SU-DHL-6 (cell line): Measurements from ENCODE around the gene TELO2.

ENCODE experiments used
- H2AFZ ChIP-seq: fragments of 200-600 bp; sonication (generic); 2 replicates; pipeline ENCODE4 v1.6.1; 2014; ENCODE audit warnings: low read depth, mild to moderate bottlenecking, moderate library complexity, mixed read lengths, antibody characterized with exemption, low read length; ENCODE audit not compliant: severe bottlenecking
- H3F3A ChIP-seq: fragments of 200-600 bp; shearing (Covaris generic); 2 replicates; pipeline ENCODE4 v1.6.0; 2016; ENCODE audit warnings: antibody characterized with exemption, mild to moderate bottlenecking; ENCODE audit not compliant: insufficient read depth
- H3K27ac ChIP-seq: fragments of 200-600 bp; sonication (generic); 2 replicates; pipeline ENCODE4 v1.5.1; 2016; ENCODE audit warnings: low read depth, mild to moderate bottlenecking, low read length, moderate library complexity, mixed read lengths
- H3K27me3 ChIP-seq: fragments of 200-600 bp; sonication (generic), shearing (Covaris generic); 2 replicates; pipeline ENCODE4 v1.6.0; 2014; ENCODE audit warnings: mild to moderate bottlenecking, low read length
- H3K36me3 ChIP-seq: fragments of 200-600 bp; sonication (generic); 2 replicates; pipeline ENCODE4 v1.6.1; 2014; ENCODE audit warnings: mild to moderate bottlenecking, low read length, mixed read lengths
- H3K4me2 ChIP-seq: fragments of 300-600, 200-600 bp; shearing (Covaris generic), sonication (generic); 2 replicates; pipeline ENCODE4 v1.6.0; 2014; ENCODE audit warnings: low read length, low read depth, mild to moderate bottlenecking; ENCODE audit not compliant: poor library complexity, severe bottlenecking
- H3K4me3 ChIP-seq: fragments of 200-600 bp; sonication (generic); 2 replicates; pipeline ENCODE4 v1.5.1; 2014; ENCODE audit warnings: antibody characterized with exemption, low read length, mild to moderate bottlenecking, mixed read lengths; ENCODE audit not compliant: insufficient read depth, poor library complexity, severe bottlenecking
- H3K79me2 ChIP-seq: fragments of 200-600 bp; sonication (generic); 2 replicates; pipeline ENCODE4 v1.6.1; 2014; ENCODE audit warnings: mild to moderate bottlenecking, low read length, moderate library complexity; ENCODE audit not compliant: insufficient read depth
- H3K9ac ChIP-seq: fragments of 200-600 bp; sonication (generic); 2 replicates; pipeline ENCODE4 v1.7.0; 2014; ENCODE audit warnings: mild to moderate bottlenecking, low read length
- H3K9me2 ChIP-seq: fragments of 200-600 bp; sonication (generic); replicated peaks from 2 replicates; pipeline ENCODE4 v1.6.1; 2014; ENCODE audit warnings: low read length; ENCODE audit not compliant: insufficient read depth
- H3K9me3 ChIP-seq: fragments of 200-600 bp; sonication (generic); 2 replicates; pipeline ENCODE4 v1.6.1; 2014; ENCODE audit warnings: low read length, mixed read lengths; ENCODE audit not compliant: insufficient read depth
- H4K20me1 ChIP-seq: fragments of 200-600 bp; sonication (generic); 2 replicates; pipeline ENCODE4 v1.6.1; 2014; ENCODE audit warnings: low read depth, mild to moderate bottlenecking, antibody characterized with exemption, low read length, moderate library complexity, mixed read lengths
- CTCF ChIP-seq: fragments of 200-600 bp; sonication (generic); IDR thresholded peaks from one replicate; pipeline ENCODE4 v1.5.1; 2017; ENCODE audit warnings: antibody characterized with exemption, mild to moderate bottlenecking, low read length, moderate library complexity; ENCODE audit not compliant: insufficient read depth, poor library complexity, severe bottlenecking
- EZH2phosphoT487 ChIP-seq: fragments of 200-600 bp; sonication (generic), shearing (Covaris generic); conservative IDR thresholded peaks from 2 replicates; pipeline ENCODE4 v1.6.1; 2018; ENCODE audit warnings: mild to moderate bottlenecking, antibody characterized with exemption, low read length, moderate library complexity, mixed read lengths

TELO2 gene

GRCh38 chr16:1499756-1500464 lies 6.8 kb downstream of the TELO2 start:
- Histone ChIP-seq H3K4me3 (no peak overlapping the region), H3K9me3 (no peaks in the 10 kb centered on the region), H3K9ac (no peak overlapping the region), H3K36me3 (no peaks in the 10 kb centered on the region), H4K20me1 (no peaks in the 10 kb centered on the region), H3K4me2 (no peak overlapping the region), H3K27ac (no peak overlapping the region), H3K9me2 (no peaks in the 10 kb centered on the region), H3K27me3 (no peaks in the 10 kb centered on the region), H3K79me2 (no peaks in the 10 kb centered on the region), H3F3A (no peaks in the 10 kb centered on the region), H2AFZ (no peak overlapping the region)
- TF ChIP-seq CTCF (no peak), EZH2phosphoT487 (no peak)

GRCh38 chr16:1500465-1501150 lies 7.4 kb downstream of the TELO2 start:
- no peaks in the 10 kb centered on the region for H3F3A ChIP-seq
- H3K79me2 ChIP-seq = no peaks in the 10 kb centered on the region
- no peak overlapping the region for H2AFZ ChIP-seq
- H3K4me2 ChIP-seq = no peak overlapping the region
- no peak overlapping the region for H3K4me3 ChIP-seq
- no peaks in the 10 kb centered on the region for H3K27me3 ChIP-seq
- H3K9me2 ChIP-seq = no peaks in the 10 kb centered on the region
- no peaks in the 10 kb centered on the region for H4K20me1 ChIP-seq
- H3K27ac ChIP-seq = no peak overlapping the region
- no peak overlapping the region for H3K9ac ChIP-seq
- no peaks in the 10 kb centered on the region for H3K36me3 ChIP-seq
- TF ChIP-seq EZH2phosphoT487 (no peak), CTCF (no peak)
- no peaks in the 10 kb centered on the region for H3K9me3 ChIP-seq

- H3K27ac ChIP-seq = no peak overlapping the region
- no peaks in the 10 kb centered on the region for H4K20me1 ChIP-seq
- H3K4me2 ChIP-seq = no peak overlapping the region
- no peaks in the 10 kb centered on the region for H3K9me3 ChIP-seq
- no peaks in the 10 kb centered on the region for H3K79me2 ChIP-seq
- TF ChIP-seq EZH2phosphoT487 (no peak), CTCF (no peak)
- H3K27me3 ChIP-seq = no peaks in the 10 kb centered on the region
- H3K9me2 ChIP-seq = no peaks in the 10 kb centered on the region
- H3K9ac ChIP-seq = no peak overlapping the region
- H3K4me3 ChIP-seq = no peak overlapping the region
- no peaks in the 10 kb centered on the region for H3K36me3 ChIP-seq
- no peak overlapping the region for H2AFZ ChIP-seq
- H3F3A ChIP-seq = no peaks in the 10 kb centered on the region
These were observed 8.5 kb downstream of the TELO2 start for GRCh38 chr16:1501630-1502029.
